Erythroblast (primary cell): ENCODE data around the gene RETREG1.

ENCODE experiments used
- GATA1 ChIP-seq: IDR thresholded peaks from 2 replicates; pipeline ENCODE4 v1.6.1; 2011; ENCODE audit warnings: low read depth, mild to moderate bottlenecking, control low read depth, low read length, moderate library complexity
- POLR2A ChIP-seq: IDR thresholded peaks from 2 replicates; pipeline ENCODE4 v1.6.1; 2011; ENCODE audit warnings: mild to moderate bottlenecking, low read length

DNA sequence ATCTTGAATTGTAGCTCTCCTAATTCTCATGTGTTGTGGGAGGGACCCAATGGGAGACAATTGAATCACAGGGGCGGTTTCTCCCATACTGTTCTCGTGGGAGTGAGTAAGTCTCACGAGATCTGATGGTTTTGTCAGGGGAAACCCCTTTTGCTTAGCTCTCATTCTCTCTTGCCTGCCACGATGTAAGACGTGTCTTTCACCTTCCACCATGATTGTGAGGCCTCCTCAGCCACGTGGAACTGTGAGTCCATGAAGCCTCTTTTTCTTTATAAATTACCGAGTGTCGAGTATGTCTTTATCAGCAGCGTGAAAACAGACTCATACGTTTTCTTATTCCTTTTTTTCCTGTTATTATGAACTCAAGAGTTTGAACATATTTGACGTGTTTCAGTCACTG is 39.1 kb downstream of the RETREG1 start:
- TF ChIP-seq POLR2A, result no peak
- TF ChIP-seq GATA1, result no peak
